Keratinocyte (primary cell): ENCODE data around the gene CHGA. TPM values are rescaled to one million over a fixed set of nuclear protein-coding genes. Genes with fewer than 3 reads are reported as not detected.

ENCODE experiments used
- DNase-seq: peaks from one replicate; pipeline ENCODE4 v3.0.0-alpha.2; 2011; ENCODE audit warnings: low read depth, missing footprints, low spot score
- FAIRE-seq: peaks from 2 replicates; lab custom pipeline; 2011; peaks lifted over from hg19 to GRCh38; lab: Jason Lieb, UNC
- H2AFZ ChIP-seq: 2 replicates; pipeline ENCODE4 v1.6.0; 2012; ENCODE audit warnings: low read length, control low read depth, inconsistent platforms; ENCODE audit not compliant: control insufficient read depth
- H3K27ac ChIP-seq: 2 replicates; pipeline ENCODE4 v1.5.1; 2011; ENCODE audit warnings: low read length; ENCODE audit not compliant: control insufficient read depth, insufficient read depth
- H3K27me3 ChIP-seq: 3 replicates; pipeline ENCODE4 v1.6.0; 2011; ENCODE audit warnings: low read length; ENCODE audit not compliant: control insufficient read depth, insufficient read depth; ENCODE audit errors: extremely low read depth
- H3K36me3 ChIP-seq, 2 experiments: 2 replicates in 1 of 2; 3 replicates in 1 of 2; pipeline ENCODE4 v1.5.1; 2011; ENCODE audit warnings: low read length in 2 of 2, mild to moderate bottlenecking in 1 of 2; ENCODE audit not compliant: control insufficient read depth in 2 of 2, insufficient read depth in 2 of 2; ENCODE audit errors: extremely low read depth in 1 of 2
- H3K4me1 ChIP-seq: 3 replicates; pipeline ENCODE4 v1.5.1; 2011; ENCODE audit warnings: low read length; ENCODE audit not compliant: control insufficient read depth, insufficient read depth; ENCODE audit errors: extremely low read depth
- H3K4me2 ChIP-seq: 3 replicates; pipeline ENCODE4 v1.6.0; 2011; ENCODE audit warnings: low read depth, low read length; ENCODE audit not compliant: control insufficient read depth, insufficient read depth; ENCODE audit errors: extremely low read depth
- H3K4me3 ChIP-seq, 3 experiments: fragments of 200-600 bp in 1 of 3; sonication (generic) in 1 of 3; 2 replicates in 2 of 3; 3 replicates in 1 of 3; pipeline ENCODE4 v1.5.1; 2011 to 2016; ENCODE audit warnings: low read length in 3 of 3, mild to moderate bottlenecking in 3 of 3, control low read depth in 2 of 3, inconsistent platforms in 1 of 3, low read depth in 1 of 3, mixed read lengths in 1 of 3, mixed run types in 1 of 3, moderate library complexity in 1 of 3; ENCODE audit not compliant: control insufficient read depth in 2 of 3, insufficient read depth in 2 of 3; ENCODE audit errors: extremely low read depth in 1 of 3
- H3K79me2 ChIP-seq: 2 replicates; pipeline ENCODE4 v1.6.0; 2012; ENCODE audit warnings: low read length; ENCODE audit not compliant: control insufficient read depth, insufficient read depth
- H3K9ac ChIP-seq: 3 replicates; pipeline ENCODE4 v1.6.0; 2011; ENCODE audit warnings: low read length; ENCODE audit not compliant: control insufficient read depth, insufficient read depth; ENCODE audit errors: extremely low read depth
- H3K9me1 ChIP-seq: 3 replicates; pipeline ENCODE4 v1.6.0; 2011; ENCODE audit warnings: low read length; ENCODE audit not compliant: control insufficient read depth, insufficient read depth; ENCODE audit errors: extremely low read depth
- H3K9me3 ChIP-seq: 2 replicates; pipeline ENCODE4 v1.5.1; 2012; ENCODE audit warnings: low read depth, low read length; ENCODE audit not compliant: control insufficient read depth
- H4K20me1 ChIP-seq: 3 replicates; pipeline ENCODE4 v1.6.0; 2011; ENCODE audit warnings: low read length; ENCODE audit not compliant: control insufficient read depth, insufficient read depth; ENCODE audit errors: extremely low read depth
- CTCF ChIP-seq, 3 experiments: IDR thresholded peaks in 1 of 3; conservative IDR thresholded peaks in 1 of 3; optimal IDR thresholded peaks in 1 of 3; 2 replicates in 2 of 3; 3 replicates in 1 of 3; pipeline versions ENCODE3 to v1.5.1; 2011; ENCODE audit warnings: low read length in 3 of 3, mild to moderate bottlenecking in 3 of 3, moderate library complexity in 2 of 3, control low read depth in 1 of 3, inconsistent platforms in 1 of 3; ENCODE audit not compliant: insufficient read depth in 2 of 3; ENCODE audit errors: extremely low read depth in 1 of 3
- EZH2 ChIP-seq: IDR thresholded peaks from one replicate; pipeline ENCODE4 v1.6.1; 2012; ENCODE audit warnings: inconsistent platforms, mild to moderate bottlenecking, low read length, moderate library complexity
- dilution Hi-C: fragments of 300-500 bp; cut with MboI; formaldehyde crosslinking; loops from one replicate; pipeline ENCODE4 v1.7.0; 2020; ENCODE audit warnings: low sequenced_read_pairs; ENCODE audit not compliant: extremely low pct_ligation_motif_present
- polyA plus RNA-seq, 5 experiments: library from polyadenylated mRNA; depleted of rRNA in 3 of 5; stranded (reverse) in 3 of 5; stranded (forward) in 1 of 5; unstranded in 1 of 5; fragments of >200 nt; gene quantifications; 1 replicate in 1 of 5; 2 replicates in 3 of 5; 3 replicates in 1 of 5; pipeline versions ENCODE4 v1.2.1 to v1.2.3, GENCODE V29; 2011 to 2012; ENCODE audit warnings: missing spikeins in 2 of 5, low read depth in 1 of 5, low replicate concordance in 1 of 5

CHGA gene
- polyA plus RNA-seq, 1 donor (not counting 4 experiments of a cell fraction or from before 2014, with no cell fraction given), result 0.04 TPM

GRCh38 chr14:92927349-92928257, 4.7 kb downstream of the CHGA start:
- Histone ChIP-seq H3K27ac (peak overlapping the region; percentile 62), H2AFZ (no peak overlapping the region), H3K4me3 (no peak overlapping the region), H3K79me2 (no peaks in the 10 kb centered on the region), H3K9me3 (no peaks in the 10 kb centered on the region), H3K4me1 (peaks cover 40% of the 10 kb centered on the region), H4K20me1 (peaks cover 3% of the 10 kb centered on the region), H3K9ac (peak overlapping the region; percentile 39), H3K27me3 (peaks cover 8% of the 10 kb centered on the region), H3K9me1 (no peaks in the 10 kb centered on the region), H3K4me2 (peak overlapping the region; percentile 70), H3K36me3 (no peaks in the 10 kb centered on the region)
- DNase-seq, result no peak
- dilution Hi-C loops, result no loop called here
- peak; percentile 91 for FAIRE-seq
- TF ChIP-seq CTCF (optimal IDR thresholded peaks at IDR 0.05 in 1 of 3, IDR thresholded peaks at IDR 0.05 in 1 of 3, conservative IDR thresholded peaks at IDR 0.05 in 1 of 3; ENCODE audit: extremely low read depth in 1 of 3, insufficient read depth in 2 of 3, low read length in 3 of 3) (no peak), EZH2 (no peak)

- dilution Hi-C loops, result no loop called here
- Histone ChIP-seq H4K20me1 (peaks cover 3% of the 10 kb centered on the region), H3K4me3 (no peak overlapping the region), H3K9me3 (no peaks in the 10 kb centered on the region), H3K27me3 (peaks cover 3% of the 10 kb centered on the region), H3K9me1 (no peaks in the 10 kb centered on the region), H3K4me2 (no peak overlapping the region), H2AFZ (no peak overlapping the region), H3K9ac (no peak overlapping the region), H3K36me3 (no peaks in the 10 kb centered on the region), H3K79me2 (no peaks in the 10 kb centered on the region), H3K27ac (no peak overlapping the region), H3K4me1 (peaks cover 40% of the 10 kb centered on the region)
- FAIRE-seq, result no peak
- TF ChIP-seq CTCF (optimal IDR thresholded peaks at IDR 0.05 in 1 of 3, IDR thresholded peaks at IDR 0.05 in 1 of 3, conservative IDR thresholded peaks at IDR 0.05 in 1 of 3; ENCODE audit: extremely low read depth in 1 of 3, insufficient read depth in 2 of 3, low read length in 3 of 3), result no peak
- no peak for TF ChIP-seq EZH2
- DNase-seq, result no peak
These were observed 5.3 kb downstream of the CHGA start for GRCh38 chr14:92928258-92928629.
